IPS-18c (cell line): ENCODE results near the gene ANKRD9.

Experiments used
- H3K4me3 ChIP-seq: 2 replicates; pipeline ENCODE4 v1.7.0; 2013; ENCODE audit warnings: low read depth, mild to moderate bottlenecking, low read length, moderate library complexity; ENCODE audit not compliant: insufficient read depth
- H3K9me3 ChIP-seq: one replicate; pipeline ENCODE4 v1.6.1; 2013; ENCODE audit warnings: mild to moderate bottlenecking, low read length, moderate library complexity; ENCODE audit not compliant: control insufficient read depth, insufficient read depth

Gene ANKRD9

GRCh38 chr14:102464846-102465341 lies 44.7 kb downstream of the ANKRD9 start:
- H3K9me3 ChIP-seq = no peaks in the 10 kb centered on the region
- H3K4me3 ChIP-seq = no peak overlapping the region

GRCh38 chr14:102464006-102464405 lies 45.6 kb downstream of the ANKRD9 start:
- Histone ChIP-seq H3K4me3 (no peak overlapping the region), H3K9me3 (no peaks in the 10 kb centered on the region)

GRCh38 chr14:102462391-102462790 lies 47.2 kb downstream of the ANKRD9 start:
- H3K9me3 ChIP-seq = no peaks in the 10 kb centered on the region
- no peak overlapping the region for H3K4me3 ChIP-seq

- Histone ChIP-seq H3K9me3 (no peaks in the 10 kb centered on the region), H3K4me3 (no peak overlapping the region)
Observed at GRCh38 chr14:102461490-102462338, 47.9 kb downstream of the ANKRD9 start.

GRCh38 chr14:102457509-102457908 lies 52.1 kb downstream of the ANKRD9 start:
- H3K4me3 ChIP-seq = no peak overlapping the region
- no peaks in the 10 kb centered on the region for H3K9me3 ChIP-seq

- Histone ChIP-seq H3K9me3 (no peaks in the 10 kb centered on the region), H3K4me3 (no peak overlapping the region)
Observed at GRCh38 chr14:102454711-102455110, 54.9 kb downstream of the ANKRD9 start.

- Histone ChIP-seq H3K9me3 (no peaks in the 10 kb centered on the region), H3K4me3 (no peak overlapping the region)
Observed at GRCh38 chr14:102452302-102452701, 57.3 kb downstream of the ANKRD9 start.
